Hepatocyte (in vitro differentiated cells): ENCODE data around the gene HS3ST4.

Experiments
- CTCF ChIP-seq: fragments of 200-600 bp; sonication (generic); IDR thresholded peaks from 2 replicates; pipeline ENCODE4 v1.5.1; 2016; ENCODE audit warnings: antibody characterized with exemption, mild to moderate bottlenecking; ENCODE audit not compliant: poor library complexity
- EZH2 ChIP-seq: fragments of 200-600 bp; sonication (generic); IDR thresholded peaks from 2 replicates; pipeline ENCODE4 v1.6.1; 2016; ENCODE audit warnings: antibody characterized with exemption, mild to moderate bottlenecking, borderline replicate concordance

GRCh38 chr16:26186091-26186615 lies 494.4 kb downstream of the HS3ST4 start:
- TF ChIP-seq CTCF, result no peak
- no peak for TF ChIP-seq EZH2
